C4-2B (cell line): ENCODE data around the gene TPO.
"Not testable (repeated sequence)": the region's sequence is repeated elsewhere in the genome, so short reads cannot be mapped to it uniquely, and the experiment has no call there.

Experiments used
- ZFX ChIP-seq: fragments of 450-650 bp; IDR thresholded peaks from 2 replicates; pipeline ENCODE4 v1.6.1; 2017
- TF ChIP-seq, protein P1 (sequence below): fragments of 450-650 bp; conservative IDR thresholded peaks from 2 replicates; pipeline ENCODE4 v1.5.1; 2017; ENCODE audit warnings: mild to moderate bottlenecking

DNA sequence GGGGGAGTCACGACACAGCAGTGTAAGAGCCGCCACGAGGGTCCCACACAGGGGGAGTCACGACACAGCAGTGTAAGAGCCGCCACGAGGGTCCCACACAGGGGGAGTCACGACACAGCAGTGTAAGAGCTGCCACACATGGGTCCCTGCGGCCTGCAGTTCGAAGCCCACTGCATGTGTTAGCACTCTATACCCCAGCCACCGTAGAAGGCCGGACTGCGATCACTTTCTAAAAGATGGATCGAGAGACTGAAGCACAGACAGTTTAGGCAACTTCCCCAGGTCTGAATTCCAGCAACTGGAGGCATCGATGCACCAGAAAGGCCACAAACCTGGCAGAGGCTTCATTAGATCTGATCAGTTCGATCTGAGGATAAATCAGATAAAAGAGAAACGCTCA lies 77.1 kb downstream of the TPO start:
- TF ChIP-seq, protein P1, sequence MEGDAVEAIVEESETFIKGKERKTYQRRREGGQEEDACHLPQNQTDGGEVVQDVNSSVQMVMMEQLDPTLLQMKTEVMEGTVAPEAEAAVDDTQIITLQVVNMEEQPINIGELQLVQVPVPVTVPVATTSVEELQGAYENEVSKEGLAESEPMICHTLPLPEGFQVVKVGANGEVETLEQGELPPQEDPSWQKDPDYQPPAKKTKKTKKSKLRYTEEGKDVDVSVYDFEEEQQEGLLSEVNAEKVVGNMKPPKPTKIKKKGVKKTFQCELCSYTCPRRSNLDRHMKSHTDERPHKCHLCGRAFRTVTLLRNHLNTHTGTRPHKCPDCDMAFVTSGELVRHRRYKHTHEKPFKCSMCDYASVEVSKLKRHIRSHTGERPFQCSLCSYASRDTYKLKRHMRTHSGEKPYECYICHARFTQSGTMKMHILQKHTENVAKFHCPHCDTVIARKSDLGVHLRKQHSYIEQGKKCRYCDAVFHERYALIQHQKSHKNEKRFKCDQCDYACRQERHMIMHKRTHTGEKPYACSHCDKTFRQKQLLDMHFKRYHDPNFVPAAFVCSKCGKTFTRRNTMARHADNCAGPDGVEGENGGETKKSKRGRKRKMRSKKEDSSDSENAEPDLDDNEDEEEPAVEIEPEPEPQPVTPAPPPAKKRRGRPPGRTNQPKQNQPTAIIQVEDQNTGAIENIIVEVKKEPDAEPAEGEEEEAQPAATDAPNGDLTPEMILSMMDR, result not testable (repeated sequence)
- TF ChIP-seq ZFX, result not testable (repeated sequence)
